SU-DHL-6 (cell line): ENCODE measurements around the gene GPR153.

Experiments
- CTCF ChIP-seq: fragments of 200-600 bp; sonication (generic); IDR thresholded peaks from one replicate; pipeline ENCODE4 v1.5.1; 2017; ENCODE audit warnings: antibody characterized with exemption, mild to moderate bottlenecking, low read length, moderate library complexity; ENCODE audit not compliant: insufficient read depth, poor library complexity, severe bottlenecking
- EZH2phosphoT487 ChIP-seq: fragments of 200-600 bp; sonication (generic), shearing (Covaris generic); conservative IDR thresholded peaks from 2 replicates; pipeline ENCODE4 v1.6.1; 2018; ENCODE audit warnings: mild to moderate bottlenecking, antibody characterized with exemption, low read length, moderate library complexity, mixed read lengths

GRCh38 chr1:6269296-6269695 lies 8.4 kb upstream of the GPR153 start:
- TF ChIP-seq CTCF = no peak
- no peak for TF ChIP-seq EZH2phosphoT487
